ENCODE measurements around the gene RHOT1. TPM values are rescaled to one million over a fixed set of nuclear protein-coding genes. Genes with fewer than 3 reads are reported as not detected.
A peak's percentile ranks its signal among the peaks of the same experiment; 100 is the strongest.

Gene RHOT1
- total RNA-seq, 1 experiment from 2014 or later = 24.4 TPM

- Mint-ChIP-seq H3K27ac (peak overlapping the region; percentile 80 to 97 (median 94)), H3K9me3 (no peaks in the 10 kb centered on the region), H3K4me1 (peaks cover 21 to 29% of the 10 kb centered on the region in 2 experiments), H3K27me3 (ENCODE audit: low read depth) (no peaks in the 10 kb centered on the region), H3K36me3 (ENCODE audit: insufficient read depth in 1 of 3, low read depth in 3 of 3) (peaks cover 0 to 4% (median 2%) of the 10 kb centered on the region in 3 experiments; a peak in 4 of 7 replicates), H3K4me3 (peak overlapping the region; percentile 97)
- WGBS (ENCODE audit: extremely low coverage, insufficient read length, low lambda C conversion rate) = no CpG with 5 or more reads among the region's 23 CpGs
- TF ChIP-seq CTCF (conservative IDR thresholded peaks at IDR 0.05) = no peak
- Histone ChIP-seq H3K9ac (ENCODE audit: extremely low read depth, insufficient read length, low read length) (peak overlapping the region; percentile 55), H3K18ac (ENCODE audit: insufficient read length, low read depth, low read length) (peak overlapping the region; percentile 26), H2BK12ac (ENCODE audit: insufficient read length, low read depth, low read length) (no peak overlapping the region), H4K91ac (ENCODE audit: insufficient read length, low read depth, low read length) (no peak overlapping the region), H3K56ac (ENCODE audit: insufficient read length, low read depth, low read length) (no peak overlapping the region), H2BK20ac (ENCODE audit: low read depth, low read length, poor library complexity, severe bottlenecking) (no peak overlapping the region), H3K4me2 (ENCODE audit: insufficient read depth, insufficient read length, low read length) (peak overlapping the region; percentile 78), H3T11ph (ENCODE audit: low read length) (no peak overlapping the region), H3K4ac (ENCODE audit: low read depth, low read length) (no peak overlapping the region), H2BK120ac (ENCODE audit: low read depth, low read length, poor library complexity, severe bottlenecking) (no peak overlapping the region), H3K9me3 (ENCODE audit: control insufficient read depth, low read depth, low read length) (no peaks in the 10 kb centered on the region), H2AK5ac (ENCODE audit: insufficient read length, low read length) (no peak overlapping the region), H3K23me2 (ENCODE audit: insufficient read length, low read depth, low read length, poor library complexity, severe bottlenecking) (peaks cover 12% of the 10 kb centered on the region), H2BK15ac (ENCODE audit: low read depth, low read length) (no peak overlapping the region), H2BK5ac (ENCODE audit: insufficient read length, low read length) (no peak overlapping the region), H4K8ac (replicated peaks; ENCODE audit: insufficient read length, low read depth, low read length) (no peak overlapping the region), H3K27me3 (ENCODE audit: insufficient read depth, low read length) (no peaks in the 10 kb centered on the region), H3K79me1 (ENCODE audit: insufficient read depth, low read depth, low read length, poor library complexity, severe bottlenecking) (peaks cover 4% of the 10 kb centered on the region), H2AFZ (ENCODE audit: low read length) (no peak overlapping the region), H3K4me1 (ENCODE audit: insufficient read depth, low read length) (no peaks in the 10 kb centered on the region), H4K5ac (ENCODE audit: insufficient read length, low read depth, low read length) (no peak overlapping the region), H3K79me2 (ENCODE audit: insufficient read depth, low read length) (peaks cover 5% of the 10 kb centered on the region; the same call in 1 of the 2 replicates), H3K14ac (ENCODE audit: insufficient read depth, low read length) (peak overlapping the region; percentile 78; the same call in 1 of the 2 replicates), H3K23ac (ENCODE audit: insufficient read length, low read depth, low read length) (no peak overlapping the region), H3K27ac (ENCODE audit: insufficient read length, low read depth, low read length) (no peak overlapping the region), H4K20me1 (ENCODE audit: control insufficient read depth, insufficient read depth, insufficient read length) (no peaks in the 10 kb centered on the region)
- peak; percentile 87 for DNase-seq
These were observed 690 bp downstream of the RHOT1 start for GRCh38 chr17:32142857-32143526.

Data from H9 (cell line).